Measurements from ENCODE around the gene ADPRS.

- TF ChIP-seq CTCF (IDR thresholded peaks at IDR 0.05): no peak
- no peak for TF ChIP-seq POLR2A (IDR thresholded peaks at IDR 0.05)
Observed at GRCh38 chr1:36076979-36077573, 11.6 kb upstream of the ADPRS start.
